Measurements from ENCODE around the gene SLFN12L.

DNA sequence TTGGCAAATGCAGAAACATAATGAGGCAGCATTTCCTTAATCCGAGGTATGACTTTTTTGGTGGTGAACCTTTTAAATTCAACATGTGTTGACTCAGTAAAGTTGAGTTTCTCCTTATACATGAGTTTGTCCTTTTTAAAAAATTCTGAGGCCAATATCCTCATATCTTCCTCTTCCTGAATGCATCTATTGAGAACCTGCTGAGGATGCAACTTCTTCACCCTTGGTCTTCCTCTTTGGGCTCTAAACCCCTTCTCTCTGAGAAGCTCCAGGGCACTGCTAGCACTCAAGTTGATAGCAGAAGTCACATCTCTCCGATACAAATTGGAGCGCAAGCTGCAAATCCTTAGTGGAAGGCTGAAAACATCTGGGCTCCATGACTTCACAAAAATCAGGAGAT, 19.9 kb upstream of the SLFN12L start:
- TF ChIP-seq POLR2A (IDR thresholded peaks at IDR 0.05) = no peak
- TF ChIP-seq, protein P1, sequence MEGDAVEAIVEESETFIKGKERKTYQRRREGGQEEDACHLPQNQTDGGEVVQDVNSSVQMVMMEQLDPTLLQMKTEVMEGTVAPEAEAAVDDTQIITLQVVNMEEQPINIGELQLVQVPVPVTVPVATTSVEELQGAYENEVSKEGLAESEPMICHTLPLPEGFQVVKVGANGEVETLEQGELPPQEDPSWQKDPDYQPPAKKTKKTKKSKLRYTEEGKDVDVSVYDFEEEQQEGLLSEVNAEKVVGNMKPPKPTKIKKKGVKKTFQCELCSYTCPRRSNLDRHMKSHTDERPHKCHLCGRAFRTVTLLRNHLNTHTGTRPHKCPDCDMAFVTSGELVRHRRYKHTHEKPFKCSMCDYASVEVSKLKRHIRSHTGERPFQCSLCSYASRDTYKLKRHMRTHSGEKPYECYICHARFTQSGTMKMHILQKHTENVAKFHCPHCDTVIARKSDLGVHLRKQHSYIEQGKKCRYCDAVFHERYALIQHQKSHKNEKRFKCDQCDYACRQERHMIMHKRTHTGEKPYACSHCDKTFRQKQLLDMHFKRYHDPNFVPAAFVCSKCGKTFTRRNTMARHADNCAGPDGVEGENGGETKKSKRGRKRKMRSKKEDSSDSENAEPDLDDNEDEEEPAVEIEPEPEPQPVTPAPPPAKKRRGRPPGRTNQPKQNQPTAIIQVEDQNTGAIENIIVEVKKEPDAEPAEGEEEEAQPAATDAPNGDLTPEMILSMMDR (IDR thresholded peaks at IDR 0.05) = no peak

Measured in tibial nerve (tissue), 3 donors.